Dedifferentiated amniotic fluid mesenchymal stem cell (primary cell): Measurements from ENCODE around the gene GIMAP6.
"Not testable (repeated sequence)": the region's sequence is repeated elsewhere in the genome, so short reads cannot be mapped to it uniquely, and the experiment has no call there.

ENCODE experiments used
- DNase-seq: peaks from one replicate; pipeline ENCODE4 v3.0.0-alpha.2; 2016; ENCODE audit errors: extremely low spot score

Gene GIMAP6

GRCh38 chr7:150585199-150585598, 47.0 kb downstream of the GIMAP6 start:
- no peak for DNase-seq

GRCh38 chr7:150580638-150581394, 51.4 kb downstream of the GIMAP6 start:
- no peak for DNase-seq

GRCh38 chr7:150579979-150580637, 52.1 kb downstream of the GIMAP6 start:
- DNase-seq = not testable (repeated sequence)
